WTC11 (cell line): ENCODE measurements around the gene RND1. TPM values are rescaled to one million over a fixed set of nuclear protein-coding genes. Genes with fewer than 3 reads are reported as not detected.
"Not testable (repeated sequence)": the region's sequence is repeated elsewhere in the genome, so short reads cannot be mapped to it uniquely, and the experiment has no call there.

Experiments used
- ATAC-seq: fragments of 200-7000 bp; cut with Tn5 transposase; 2 replicates; pipeline ENCODE4 v1.10.0; 2021; ENCODE audit warnings: mild to moderate bottlenecking, moderate library complexity
- CTCF ChIA-PET: fragments of 300-600 bp; sonication (Branson Sonifier 250); formaldehyde crosslinking; loops from one replicate; lab custom pipeline; 2021; ENCODE audit warnings: antibody characterized with exemption; lab: Charles Lee
- POLR2A ChIA-PET: fragments of 350-600 bp; sonication (Branson Sonifier 250); formaldehyde crosslinking; loops from one replicate; lab custom pipeline; 2021; ENCODE audit warnings: antibody characterized with exemption; lab: Charles Lee
- DNase-seq: peaks from one replicate; pipeline ENCODE4 v3.0.0; 2021; ENCODE audit warnings: low spot score
- H3K27ac Mint-ChIP-seq: 2 replicates; pipeline ENCODE4 v1.8.0; 2021; ENCODE audit warnings: mixed read lengths
- H3K27me3 Mint-ChIP-seq: 2 replicates; pipeline ENCODE4 v1.8.0; 2021; ENCODE audit warnings: low read depth, mild to moderate bottlenecking, moderate library complexity, mixed read lengths
- H3K36me3 Mint-ChIP-seq: 2 replicates; pipeline ENCODE4 v1.8.0; 2021; ENCODE audit warnings: mixed read lengths
- H3K4me1 Mint-ChIP-seq: 2 replicates; pipeline ENCODE4 v1.8.0; 2022; ENCODE audit warnings: mixed read lengths
- H3K4me3 Mint-ChIP-seq: 2 replicates; pipeline ENCODE4 v1.8.0; 2021; ENCODE audit warnings: mild to moderate bottlenecking, moderate library complexity, mixed read lengths
- H3K9me3 Mint-ChIP-seq: 2 replicates; pipeline ENCODE4 v1.8.0; 2021; ENCODE audit warnings: mixed read lengths
- AR ChIP-seq: fragments of 250-450 bp; sonication (Bioruptor Pico); IDR thresholded peaks from 2 replicates; pipeline ENCODE4 v1.9.0; 2021; ENCODE audit warnings: mild to moderate bottlenecking
- GABPB1 ChIP-seq: sonication (generic); formaldehyde crosslinking; IDR thresholded peaks from 2 replicates; pipeline ENCODE4 v1.8.1; 2023; ENCODE audit warnings: mild to moderate bottlenecking, missing genetic modification reagents
- HMGA2 ChIP-seq: fragments of 250-450 bp; sonication (Bioruptor Pico); IDR thresholded peaks from 2 replicates; pipeline ENCODE4 v1.4.0; 2021; ENCODE audit warnings: mild to moderate bottlenecking, moderate library complexity
- IRF1 ChIP-seq: sonication (generic); formaldehyde crosslinking; IDR thresholded peaks from 2 replicates; pipeline ENCODE4 v1.8.0; 2023; ENCODE audit warnings: missing genetic modification reagents
- RELA ChIP-seq: sonication (generic); formaldehyde crosslinking; IDR thresholded peaks from 2 replicates; pipeline ENCODE4 v1.8.1; 2022; ENCODE audit warnings: missing genetic modification reagents, mild to moderate bottlenecking, borderline replicate concordance
- SMAD4 ChIP-seq: sonication (generic); formaldehyde crosslinking; IDR thresholded peaks from 2 replicates; pipeline ENCODE4 v1.8.0; 2022; ENCODE audit warnings: mild to moderate bottlenecking, missing genetic modification reagents
- SP1 ChIP-seq: sonication (generic); formaldehyde crosslinking; conservative IDR thresholded peaks from 2 replicates; pipeline ENCODE4 v1.8.1; 2022; ENCODE audit warnings: missing genetic modification reagents
- ZNF317 ChIP-seq: sonication (generic); formaldehyde crosslinking; IDR thresholded peaks from 2 replicates; pipeline ENCODE4 v1.8.1; 2023; ENCODE audit warnings: low read depth, mild to moderate bottlenecking, moderate library complexity, missing genetic modification reagents, borderline replicate concordance
- ZNF416 ChIP-seq: fragments of 250-450 bp; sonication (Bioruptor Pico); IDR thresholded peaks from 2 replicates; pipeline ENCODE4 v1.9.0; 2021; ENCODE audit warnings: mild to moderate bottlenecking, inconsistent platforms
- total RNA-seq: library from RNA; stranded (reverse); gene quantifications from 3 replicates; pipeline ENCODE4 v1.2.3, GENCODE V29; 2021
- TF ChIP-seq, protein P1 (sequence below): sonication (generic); formaldehyde crosslinking; IDR thresholded peaks from 2 replicates; pipeline ENCODE4 v1.8.0; 2022; ENCODE audit warnings: mild to moderate bottlenecking, missing genetic modification reagents
- TF ChIP-seq, protein P2 (sequence below): sonication (generic); formaldehyde crosslinking; IDR thresholded peaks from 2 replicates; pipeline ENCODE4 v1.8.0; 2023; ENCODE audit warnings: mild to moderate bottlenecking, missing genetic modification reagents
- TF ChIP-seq, protein P3 (sequence below): fragments of 250-450 bp; sonication (Bioruptor Pico); IDR thresholded peaks from 2 replicates; pipeline ENCODE4 v1.9.0; 2021; ENCODE audit warnings: mild to moderate bottlenecking, borderline replicate concordance
- TF ChIP-seq, protein P4 (sequence below): sonication (generic); formaldehyde crosslinking; IDR thresholded peaks from 2 replicates; pipeline ENCODE4 v1.8.1; 2023; ENCODE audit warnings: mild to moderate bottlenecking, missing genetic modification reagents

The RND1 gene
- total RNA-seq, 1 experiment from 2014 or later: 7.6 TPM

DNA sequence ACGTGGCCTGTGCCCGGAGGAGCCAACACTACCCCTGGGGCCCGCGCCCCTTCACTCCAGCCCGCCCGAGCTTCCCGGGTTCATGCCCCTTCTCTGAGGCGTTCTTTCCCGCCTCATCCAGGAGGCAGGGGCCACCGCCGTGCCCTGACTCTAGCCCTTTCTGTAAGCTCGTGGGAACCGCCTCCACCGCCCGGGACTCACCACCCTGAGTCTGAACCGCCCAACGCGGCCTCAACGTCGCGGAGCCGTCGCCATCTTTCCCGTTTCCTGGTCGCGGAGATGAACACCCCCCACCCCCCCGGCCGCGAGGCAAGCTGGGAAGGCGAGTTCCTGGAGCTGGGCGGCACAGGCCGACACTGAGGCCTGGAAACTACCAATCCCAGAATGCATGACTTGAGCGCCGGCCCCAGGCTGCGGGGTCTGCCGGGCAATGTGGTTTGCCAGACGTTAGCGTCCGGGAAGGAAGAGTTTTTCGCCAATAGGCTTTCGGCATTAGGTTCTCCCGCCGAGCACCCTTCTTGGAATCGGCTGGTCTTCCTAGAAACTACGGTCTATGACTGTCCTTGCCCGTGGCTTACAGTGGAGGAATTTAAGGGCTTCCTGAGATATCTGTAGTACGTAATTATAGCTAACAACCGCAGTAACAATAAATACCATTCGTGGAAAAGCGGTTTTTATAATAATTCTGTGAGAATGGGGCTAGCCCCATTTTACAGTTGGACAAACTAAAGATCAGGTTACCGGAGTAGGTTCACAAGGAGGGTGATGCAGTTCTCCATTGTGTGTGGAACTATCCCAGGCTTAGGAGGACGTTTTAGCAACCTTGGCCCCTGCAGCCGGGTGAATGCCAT is 13.6 kb downstream of the RND1 start, which contains the start of gene DDX23 (continued):
- TF ChIP-seq, protein P1, sequence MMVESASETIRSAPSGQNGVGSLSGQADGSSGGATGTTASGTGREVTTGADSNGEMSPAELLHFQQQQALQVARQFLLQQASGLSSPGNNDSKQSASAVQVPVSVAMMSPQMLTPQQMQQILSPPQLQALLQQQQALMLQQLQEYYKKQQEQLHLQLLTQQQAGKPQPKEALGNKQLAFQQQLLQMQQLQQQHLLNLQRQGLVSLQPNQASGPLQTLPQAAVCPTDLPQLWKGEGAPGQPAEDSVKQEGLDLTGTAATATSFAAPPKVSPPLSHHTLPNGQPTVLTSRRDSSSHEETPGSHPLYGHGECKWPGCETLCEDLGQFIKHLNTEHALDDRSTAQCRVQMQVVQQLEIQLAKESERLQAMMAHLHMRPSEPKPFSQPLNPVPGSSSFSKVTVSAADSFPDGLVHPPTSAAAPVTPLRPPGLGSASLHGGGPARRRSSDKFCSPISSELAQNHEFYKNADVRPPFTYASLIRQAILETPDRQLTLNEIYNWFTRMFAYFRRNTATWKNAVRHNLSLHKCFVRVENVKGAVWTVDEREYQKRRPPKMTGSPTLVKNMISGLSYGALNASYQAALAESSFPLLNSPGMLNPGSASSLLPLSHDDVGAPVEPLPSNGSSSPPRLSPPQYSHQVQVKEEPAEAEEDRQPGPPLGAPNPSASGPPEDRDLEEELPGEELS: peak; percentile 79; the same call in 1 of the 2 replicates
- TF ChIP-seq, protein P2, sequence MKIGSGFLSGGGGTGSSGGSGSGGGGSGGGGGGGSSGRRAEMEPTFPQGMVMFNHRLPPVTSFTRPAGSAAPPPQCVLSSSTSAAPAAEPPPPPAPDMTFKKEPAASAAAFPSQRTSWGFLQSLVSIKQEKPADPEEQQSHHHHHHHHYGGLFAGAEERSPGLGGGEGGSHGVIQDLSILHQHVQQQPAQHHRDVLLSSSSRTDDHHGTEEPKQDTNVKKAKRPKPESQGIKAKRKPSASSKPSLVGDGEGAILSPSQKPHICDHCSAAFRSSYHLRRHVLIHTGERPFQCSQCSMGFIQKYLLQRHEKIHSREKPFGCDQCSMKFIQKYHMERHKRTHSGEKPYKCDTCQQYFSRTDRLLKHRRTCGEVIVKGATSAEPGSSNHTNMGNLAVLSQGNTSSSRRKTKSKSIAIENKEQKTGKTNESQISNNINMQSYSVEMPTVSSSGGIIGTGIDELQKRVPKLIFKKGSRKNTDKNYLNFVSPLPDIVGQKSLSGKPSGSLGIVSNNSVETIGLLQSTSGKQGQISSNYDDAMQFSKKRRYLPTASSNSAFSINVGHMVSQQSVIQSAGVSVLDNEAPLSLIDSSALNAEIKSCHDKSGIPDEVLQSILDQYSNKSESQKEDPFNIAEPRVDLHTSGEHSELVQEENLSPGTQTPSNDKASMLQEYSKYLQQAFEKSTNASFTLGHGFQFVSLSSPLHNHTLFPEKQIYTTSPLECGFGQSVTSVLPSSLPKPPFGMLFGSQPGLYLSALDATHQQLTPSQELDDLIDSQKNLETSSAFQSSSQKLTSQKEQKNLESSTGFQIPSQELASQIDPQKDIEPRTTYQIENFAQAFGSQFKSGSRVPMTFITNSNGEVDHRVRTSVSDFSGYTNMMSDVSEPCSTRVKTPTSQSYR (CRISPR knock-in tag): 0 out of 2 replicates have a peak, but pooled peaks have one; percentile 41
- peak; percentile 50 for TF ChIP-seq GABPB1 (CRISPR knock-in tag)

DNA sequence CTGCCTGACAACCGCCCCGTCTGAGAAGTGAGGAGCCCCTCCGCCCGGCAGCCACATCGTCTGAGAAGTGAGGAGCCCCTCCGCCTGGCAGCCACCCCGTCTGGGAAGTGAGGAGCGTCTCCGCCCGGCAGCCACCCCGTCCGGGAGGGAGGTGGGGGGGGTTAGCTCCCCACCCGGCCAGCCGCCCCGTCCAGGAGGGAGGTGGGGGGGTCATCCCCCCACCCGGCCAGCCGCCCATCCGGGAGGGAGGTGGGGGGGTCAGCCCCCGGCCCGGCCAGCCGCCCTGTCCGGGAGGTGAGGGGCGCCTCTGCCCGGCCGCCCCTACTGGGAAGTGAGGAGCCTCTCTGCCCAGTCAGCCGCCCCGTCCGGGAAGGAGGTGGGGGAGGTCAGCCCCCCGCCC is 23.6 kb downstream of the RND1 start:
- POLR2A ChIA-PET, CTCF ChIA-PET, H3K4me1 Mint-ChIP-seq, H3K4me3 Mint-ChIP-seq, ATAC-seq, H3K27ac Mint-ChIP-seq, DNase-seq, H3K27me3 Mint-ChIP-seq, H3K9me3 Mint-ChIP-seq: not testable (repeated sequence)
- peaks cover 75% of the 10 kb centered on the region for H3K36me3 Mint-ChIP-seq

- peaks cover 73% of the 10 kb centered on the region for H3K36me3 Mint-ChIP-seq
- H3K9me3 Mint-ChIP-seq: no peaks in the 10 kb centered on the region
- CTCF ChIA-PET: no interaction called here
- no peak for ATAC-seq
- TF ChIP-seq IRF1 (CRISPR knock-in tag) (no peak), SMAD4 (CRISPR knock-in tag) (no peak), HMGA2 (CRISPR knock-in tag) (no peak), SP1 (CRISPR knock-in tag) (no peak), ZNF317 (CRISPR knock-in tag) (no peak), AR (CRISPR knock-in tag) (no peak), RELA (no peak), ZNF416 (CRISPR knock-in tag) (no peak)
- TF ChIP-seq, protein P3, sequence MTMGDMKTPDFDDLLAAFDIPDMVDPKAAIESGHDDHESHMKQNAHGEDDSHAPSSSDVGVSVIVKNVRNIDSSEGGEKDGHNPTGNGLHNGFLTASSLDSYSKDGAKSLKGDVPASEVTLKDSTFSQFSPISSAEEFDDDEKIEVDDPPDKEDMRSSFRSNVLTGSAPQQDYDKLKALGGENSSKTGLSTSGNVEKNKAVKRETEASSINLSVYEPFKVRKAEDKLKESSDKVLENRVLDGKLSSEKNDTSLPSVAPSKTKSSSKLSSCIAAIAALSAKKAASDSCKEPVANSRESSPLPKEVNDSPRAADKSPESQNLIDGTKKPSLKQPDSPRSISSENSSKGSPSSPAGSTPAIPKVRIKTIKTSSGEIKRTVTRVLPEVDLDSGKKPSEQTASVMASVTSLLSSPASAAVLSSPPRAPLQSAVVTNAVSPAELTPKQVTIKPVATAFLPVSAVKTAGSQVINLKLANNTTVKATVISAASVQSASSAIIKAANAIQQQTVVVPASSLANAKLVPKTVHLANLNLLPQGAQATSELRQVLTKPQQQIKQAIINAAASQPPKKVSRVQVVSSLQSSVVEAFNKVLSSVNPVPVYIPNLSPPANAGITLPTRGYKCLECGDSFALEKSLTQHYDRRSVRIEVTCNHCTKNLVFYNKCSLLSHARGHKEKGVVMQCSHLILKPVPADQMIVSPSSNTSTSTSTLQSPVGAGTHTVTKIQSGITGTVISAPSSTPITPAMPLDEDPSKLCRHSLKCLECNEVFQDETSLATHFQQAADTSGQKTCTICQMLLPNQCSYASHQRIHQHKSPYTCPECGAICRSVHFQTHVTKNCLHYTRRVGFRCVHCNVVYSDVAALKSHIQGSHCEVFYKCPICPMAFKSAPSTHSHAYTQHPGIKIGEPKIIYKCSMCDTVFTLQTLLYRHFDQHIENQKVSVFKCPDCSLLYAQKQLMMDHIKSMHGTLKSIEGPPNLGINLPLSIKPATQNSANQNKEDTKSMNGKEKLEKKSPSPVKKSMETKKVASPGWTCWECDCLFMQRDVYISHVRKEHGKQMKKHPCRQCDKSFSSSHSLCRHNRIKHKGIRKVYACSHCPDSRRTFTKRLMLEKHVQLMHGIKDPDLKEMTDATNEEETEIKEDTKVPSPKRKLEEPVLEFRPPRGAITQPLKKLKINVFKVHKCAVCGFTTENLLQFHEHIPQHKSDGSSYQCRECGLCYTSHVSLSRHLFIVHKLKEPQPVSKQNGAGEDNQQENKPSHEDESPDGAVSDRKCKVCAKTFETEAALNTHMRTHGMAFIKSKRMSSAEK (CRISPR knock-in tag): no peak
- TF ChIP-seq, protein P4, sequence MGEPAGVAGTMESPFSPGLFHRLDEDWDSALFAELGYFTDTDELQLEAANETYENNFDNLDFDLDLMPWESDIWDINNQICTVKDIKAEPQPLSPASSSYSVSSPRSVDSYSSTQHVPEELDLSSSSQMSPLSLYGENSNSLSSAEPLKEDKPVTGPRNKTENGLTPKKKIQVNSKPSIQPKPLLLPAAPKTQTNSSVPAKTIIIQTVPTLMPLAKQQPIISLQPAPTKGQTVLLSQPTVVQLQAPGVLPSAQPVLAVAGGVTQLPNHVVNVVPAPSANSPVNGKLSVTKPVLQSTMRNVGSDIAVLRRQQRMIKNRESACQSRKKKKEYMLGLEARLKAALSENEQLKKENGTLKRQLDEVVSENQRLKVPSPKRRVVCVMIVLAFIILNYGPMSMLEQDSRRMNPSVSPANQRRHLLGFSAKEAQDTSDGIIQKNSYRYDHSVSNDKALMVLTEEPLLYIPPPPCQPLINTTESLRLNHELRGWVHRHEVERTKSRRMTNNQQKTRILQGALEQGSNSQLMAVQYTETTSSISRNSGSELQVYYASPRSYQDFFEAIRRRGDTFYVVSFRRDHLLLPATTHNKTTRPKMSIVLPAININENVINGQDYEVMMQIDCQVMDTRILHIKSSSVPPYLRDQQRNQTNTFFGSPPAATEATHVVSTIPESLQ (CRISPR knock-in tag): no peak
- no peak for DNase-seq
- no peak overlapping the region for H3K4me3 Mint-ChIP-seq
- H3K27ac Mint-ChIP-seq: no peak overlapping the region
- H3K4me1 Mint-ChIP-seq: no peaks in the 10 kb centered on the region
- POLR2A ChIA-PET: no interaction called here
- H3K27me3 Mint-ChIP-seq: no peaks in the 10 kb centered on the region
Measured at GRCh38 chr12:48838048-48838447, 27.6 kb downstream of the RND1 start.
